ENCODE data around the gene ABLIM1.

ABLIM1 gene

GRCh38 chr10:114485696-114486400, 172.2 kb downstream of the ABLIM1 start:
- H3K4me3 ChIP-seq (ENCODE audit: low read length) = no peak overlapping the region
- no peak for DNase-seq (ENCODE audit: low read depth)
- no peak for TF ChIP-seq CTCF (conservative IDR thresholded peaks at IDR 0.05; ENCODE audit: low read length)

DNA sequence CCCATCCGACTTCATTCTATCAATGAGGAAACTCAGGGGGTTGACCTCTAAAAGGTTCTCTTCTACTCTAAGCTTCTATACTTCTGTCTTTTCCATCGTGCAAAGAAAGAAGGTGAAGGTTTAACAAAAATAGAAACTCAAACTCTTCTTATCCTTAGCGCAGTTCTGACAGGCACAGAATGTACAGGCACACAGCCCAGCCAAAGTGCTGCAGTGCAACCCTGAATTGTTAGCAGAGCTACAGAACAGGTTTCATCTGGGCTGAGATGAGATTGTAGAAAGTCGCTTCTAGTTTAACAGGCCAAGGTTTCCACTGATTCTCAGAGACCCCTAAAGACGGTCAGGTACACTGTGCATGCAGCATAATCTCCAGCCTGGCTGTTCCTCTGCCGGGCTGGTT, 174.5 kb downstream of the ABLIM1 start:
- TF ChIP-seq CTCF (conservative IDR thresholded peaks at IDR 0.05; ENCODE audit: low read length) = no peak
- DNase-seq (ENCODE audit: low read depth) = no peak

DNA sequence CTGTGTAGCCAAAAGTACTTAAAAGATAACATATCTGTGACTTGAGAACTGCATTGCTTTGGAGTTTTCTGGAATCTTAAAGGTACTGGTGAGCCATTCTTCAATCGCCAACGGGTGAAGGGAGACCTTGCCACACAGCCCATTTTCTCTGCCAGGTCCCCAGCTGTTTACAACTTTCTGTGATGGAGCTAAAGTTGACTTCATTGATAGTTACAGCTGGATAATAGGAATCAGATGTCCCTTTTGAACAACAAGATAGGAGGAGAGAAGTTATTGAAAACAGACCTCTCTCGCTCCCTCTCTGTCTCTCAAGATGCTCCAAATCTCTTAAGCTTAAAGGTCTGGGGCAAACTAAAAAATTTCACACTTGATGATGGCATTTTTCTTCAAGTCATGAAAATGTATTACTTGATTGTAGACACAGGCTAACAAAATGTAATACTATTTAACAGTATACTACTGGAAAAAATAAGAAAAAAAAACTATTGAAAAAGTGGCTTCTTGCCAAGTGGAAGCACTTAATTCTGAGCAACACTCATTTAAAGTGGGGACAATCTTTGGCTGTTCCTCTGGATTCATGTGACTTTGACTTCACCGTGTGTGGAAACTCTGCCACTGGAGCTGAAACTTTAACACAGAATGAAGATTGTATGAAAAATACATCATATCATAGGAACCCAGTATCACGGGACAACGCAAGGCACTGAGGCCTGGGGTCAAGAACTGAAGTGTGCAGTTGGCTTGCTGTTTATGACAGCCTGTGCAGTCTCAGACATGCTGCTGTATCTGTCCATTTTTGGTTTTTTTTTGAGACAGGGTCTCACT, 175.4 kb downstream of the ABLIM1 start:
- TF ChIP-seq CTCF (conservative IDR thresholded peaks at IDR 0.05; ENCODE audit: low read length) = no peak
- peak; percentile 8 for DNase-seq (ENCODE audit: low read depth)
- H3K4me3 ChIP-seq (ENCODE audit: low read length) = no peak overlapping the region

More for the DNA sequence above, 174.5 kb downstream of the ABLIM1 start:
- no peak overlapping the region for H3K4me3 ChIP-seq (ENCODE audit: low read length)

- H3K4me3 ChIP-seq (ENCODE audit: low read length) = no peak overlapping the region
- no peak for DNase-seq (ENCODE audit: low read depth)
- no peak for TF ChIP-seq CTCF (conservative IDR thresholded peaks at IDR 0.05; ENCODE audit: low read length)
Observed at GRCh38 chr10:114481055-114481454, 177.0 kb downstream of the ABLIM1 start.

GRCh38 chr10:114479836-114480235, 178.2 kb downstream of the ABLIM1 start:
- H3K4me3 ChIP-seq (ENCODE audit: low read length) = no peak overlapping the region
- no peak for DNase-seq (ENCODE audit: low read depth)
- TF ChIP-seq CTCF (conservative IDR thresholded peaks at IDR 0.05; ENCODE audit: low read length) = no peak

- H3K4me3 ChIP-seq (ENCODE audit: low read length) = no peak overlapping the region
- no peak for TF ChIP-seq CTCF (conservative IDR thresholded peaks at IDR 0.05; ENCODE audit: low read length)
- no peak for DNase-seq (ENCODE audit: low read depth)
Observed at GRCh38 chr10:114479307-114479706, 178.8 kb downstream of the ABLIM1 start.

- DNase-seq (ENCODE audit: low read depth) = no peak
- no peak for TF ChIP-seq CTCF (conservative IDR thresholded peaks at IDR 0.05; ENCODE audit: low read length)
- no peak overlapping the region for H3K4me3 ChIP-seq (ENCODE audit: low read length)
Observed at GRCh38 chr10:114478281-114478680, 179.8 kb downstream of the ABLIM1 start.

Data from AG10803 (cell line).